PC-9 (cell line): ENCODE data around the gene PRF1.

ENCODE experiments used
- CTCF ChIP-seq: fragments of 200-600 bp; sonication (generic); conservative IDR thresholded peaks from 2 replicates; pipeline ENCODE4 v1.6.1; 2017; ENCODE audit warnings: mixed run types, antibody characterized with exemption, mild to moderate bottlenecking, moderate library complexity
- EZH2 ChIP-seq: fragments of 200-600 bp; sonication (generic); IDR thresholded peaks from 2 replicates; pipeline ENCODE4 v1.8.0; 2017; ENCODE audit warnings: antibody characterized with exemption, low read depth

- TF ChIP-seq CTCF = no peak
- TF ChIP-seq EZH2 = no peak
These were observed 23.1 kb downstream of the PRF1 start for GRCh38 chr10:70579234-70580002.
